Loucy (cell line): ENCODE data around the gene ZDHHC14.

ENCODE experiments used
- CTCF ChIP-seq: fragments of 200-600 bp; sonication (generic); conservative IDR thresholded peaks from 2 replicates; pipeline ENCODE4 v1.5.1; 2014; ENCODE audit warnings: mild to moderate bottlenecking, antibody characterized with exemption, low read length
- EZH2phosphoT487 ChIP-seq: fragments of 200-600 bp; IDR thresholded peaks from 2 replicates; pipeline ENCODE4 v1.6.1; 2018; ENCODE audit warnings: antibody characterized with exemption, mild to moderate bottlenecking, moderate library complexity, borderline replicate concordance

GRCh38 chr6:157681041-157681650, 300.2 kb downstream of the ZDHHC14 start:
- TF ChIP-seq CTCF (no peak), EZH2phosphoT487 (no peak)
